ENCODE results near the gene MAGI1.

DNA sequence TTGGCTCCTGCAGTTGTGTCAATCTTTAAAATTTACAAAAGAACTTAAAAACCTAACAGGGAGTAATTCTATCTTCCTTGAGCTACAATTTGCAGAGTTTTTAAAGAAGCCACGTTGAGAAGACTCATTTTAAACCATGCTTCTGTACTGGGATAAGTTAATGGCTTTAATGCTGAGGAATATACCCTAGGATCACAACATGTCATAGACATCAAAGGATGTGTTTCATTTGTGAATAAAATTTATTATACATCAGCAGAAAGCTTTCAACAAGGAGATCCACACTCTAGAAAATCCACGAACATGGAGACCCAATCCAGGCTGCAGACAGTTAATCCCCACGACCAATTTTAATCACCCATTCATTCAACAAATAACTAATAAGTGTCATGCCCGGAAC, 297.2 kb downstream of the MAGI1 start:
- TF ChIP-seq, protein P1, sequence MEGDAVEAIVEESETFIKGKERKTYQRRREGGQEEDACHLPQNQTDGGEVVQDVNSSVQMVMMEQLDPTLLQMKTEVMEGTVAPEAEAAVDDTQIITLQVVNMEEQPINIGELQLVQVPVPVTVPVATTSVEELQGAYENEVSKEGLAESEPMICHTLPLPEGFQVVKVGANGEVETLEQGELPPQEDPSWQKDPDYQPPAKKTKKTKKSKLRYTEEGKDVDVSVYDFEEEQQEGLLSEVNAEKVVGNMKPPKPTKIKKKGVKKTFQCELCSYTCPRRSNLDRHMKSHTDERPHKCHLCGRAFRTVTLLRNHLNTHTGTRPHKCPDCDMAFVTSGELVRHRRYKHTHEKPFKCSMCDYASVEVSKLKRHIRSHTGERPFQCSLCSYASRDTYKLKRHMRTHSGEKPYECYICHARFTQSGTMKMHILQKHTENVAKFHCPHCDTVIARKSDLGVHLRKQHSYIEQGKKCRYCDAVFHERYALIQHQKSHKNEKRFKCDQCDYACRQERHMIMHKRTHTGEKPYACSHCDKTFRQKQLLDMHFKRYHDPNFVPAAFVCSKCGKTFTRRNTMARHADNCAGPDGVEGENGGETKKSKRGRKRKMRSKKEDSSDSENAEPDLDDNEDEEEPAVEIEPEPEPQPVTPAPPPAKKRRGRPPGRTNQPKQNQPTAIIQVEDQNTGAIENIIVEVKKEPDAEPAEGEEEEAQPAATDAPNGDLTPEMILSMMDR (IDR thresholded peaks at IDR 0.05), result no peak
- TF ChIP-seq POLR2A (IDR thresholded peaks at IDR 0.05), result no peak

All from uterus (tissue), 2 donors.